Caki2 (cell line): ENCODE measurements around the gene CDC42BPB. TPM values are rescaled to one million over a fixed set of nuclear protein-coding genes. Genes with fewer than 3 reads are reported as not detected.
A peak's percentile ranks its signal among the peaks of the same experiment; 100 is the strongest.

Source experiments
- DNase-seq: peaks from one replicate; pipeline ENCODE4 v3.0.0-alpha.2; 2015; ENCODE audit warnings: low read depth
- in situ Hi-C: cut with HindIII; loops from 2 replicates; pipeline ENCODE4 v1.10.0; 2016; ENCODE audit warnings: low sequenced_read_pairs, low pct_unique_long_range_greater_than_20kb, mixed read lengths
- total RNA-seq: library from RNA; depleted of rRNA; stranded (reverse); fragments of >200 nt; shearing (Covaris generic); gene quantifications from 2 replicates; pipeline ENCODE4 v1.2.3, GENCODE V29; 2014; ENCODE audit warnings: low replicate concordance

The CDC42BPB gene
- total RNA-seq, 1 experiment from 2014 or later, result 12.9 TPM

GRCh38 chr14:102965971-102966655 is 91.2 kb downstream of the CDC42BPB start:
- no peak for DNase-seq
- in situ Hi-C loops, result no loop called here

GRCh38 chr14:102965282-102965681 is 92.1 kb downstream of the CDC42BPB start:
- in situ Hi-C loops, result no loop called here
- DNase-seq, result no peak

GRCh38 chr14:102964152-102964730 is 93.1 kb downstream of the CDC42BPB start:
- in situ Hi-C loops, result no loop called here
- no peak for DNase-seq

GRCh38 chr14:102962111-102962627 is 95.2 kb downstream of the CDC42BPB start:
- in situ Hi-C loops, result no loop called here

GRCh38 chr14:102958461-102958860 is 98.9 kb downstream of the CDC42BPB start:
- in situ Hi-C loops, result no loop called here

More at GRCh38 chr14:102962111-102962627, 95.2 kb downstream of the CDC42BPB start:
- no peak for DNase-seq

GRCh38 chr14:102957222-102957621 is 100.1 kb downstream of the CDC42BPB start:
- no peak for DNase-seq
- in situ Hi-C loops, result no loop called here

More at GRCh38 chr14:102958461-102958860, 98.9 kb downstream of the CDC42BPB start:
- DNase-seq, result no peak

GRCh38 chr14:102955636-102956408 is 101.5 kb downstream of the CDC42BPB start:
- DNase-seq, result no peak
- in situ Hi-C loops, result no loop called here

- in situ Hi-C loops, result no loop called here
- DNase-seq, result no peak
These were observed 103.1 kb downstream of the CDC42BPB start for GRCh38 chr14:102954081-102954789.

GRCh38 chr14:102953100-102953499 is 104.2 kb downstream of the CDC42BPB start:
- no peak for DNase-seq
- in situ Hi-C loops, result no loop called here

- DNase-seq, result no peak
- in situ Hi-C loops, result no loop called here
These were observed 105.1 kb downstream of the CDC42BPB start for GRCh38 chr14:102952276-102952675.

GRCh38 chr14:102951799-102952198 is 105.5 kb downstream of the CDC42BPB start:
- DNase-seq, result no peak
- in situ Hi-C loops, result no loop called here

GRCh38 chr14:102951034-102951433 is 106.3 kb downstream of the CDC42BPB start:
- in situ Hi-C loops, result no loop called here

GRCh38 chr14:102949801-102950451 is 107.4 kb downstream of the CDC42BPB start:
- no peak for DNase-seq
- in situ Hi-C loops, result no loop called here

More at GRCh38 chr14:102951034-102951433, 106.3 kb downstream of the CDC42BPB start:
- no peak for DNase-seq

GRCh38 chr14:102949062-102949800 is 108.1 kb downstream of the CDC42BPB start:
- in situ Hi-C loops, result no loop called here
- DNase-seq, result peak; percentile 11

- no peak for DNase-seq
- in situ Hi-C loops, result no loop called here
These were observed 108.7 kb downstream of the CDC42BPB start for GRCh38 chr14:102948698-102949061.

GRCh38 chr14:102947321-102948103 is 109.8 kb downstream of the CDC42BPB start:
- DNase-seq, result no peak
- in situ Hi-C loops, result no loop called here
